Suprapubic skin (tissue), 4 donors: ENCODE data around the gene CACNA2D4. TPM values are rescaled to one million over a fixed set of nuclear protein-coding genes. Genes with fewer than 3 reads are reported as not detected.

Experiments used
- DNase-seq, 2 donors: peaks; one replicate each; pipeline ENCODE4 v3.0.0-alpha.2; 2019; ENCODE audit warnings: low spot score in 2 of 2
- H3K27ac ChIP-seq: fragments of 200-600 bp; sonication (generic); one replicate; pipeline ENCODE4 v1.5.1; 2019
- H3K27me3 ChIP-seq: fragments of 200-600 bp; sonication (generic); one replicate; pipeline ENCODE4 v1.5.1; 2019
- H3K36me3 ChIP-seq: fragments of 200-600 bp; sonication (generic); one replicate; pipeline ENCODE4 v1.5.1; 2019
- H3K4me1 ChIP-seq: fragments of 200-600 bp; sonication (generic); one replicate; pipeline ENCODE4 v1.5.1; 2019
- H3K4me3 ChIP-seq: fragments of 200-600 bp; sonication (generic); one replicate; pipeline ENCODE4 v1.5.1; 2019; ENCODE audit warnings: mild to moderate bottlenecking
- H3K9me3 ChIP-seq: fragments of 200-600 bp; sonication (generic); one replicate; pipeline ENCODE4 v1.5.1; 2019
- CTCF ChIP-seq, 2 donors: fragments of 200-600 bp in 1 of 2; fragments of 450-650 bp in 1 of 2; sonication (generic) in 1 of 2; IDR thresholded peaks; one replicate each; pipeline ENCODE4 v1.5.1; 2016 to 2019; ENCODE audit warnings: antibody characterized with exemption in 2 of 2, mild to moderate bottlenecking in 1 of 2, moderate library complexity in 1 of 2
- EP300 ChIP-seq: sonication (generic); formaldehyde crosslinking; IDR thresholded peaks from one replicate; pipeline ENCODE4 v1.6.1; 2017; ENCODE audit warnings: antibody characterized with exemption
- POLR2A ChIP-seq, 2 donors: fragments of 450-650 bp; IDR thresholded peaks; one replicate each; pipeline ENCODE4 v1.6.1; 2017; ENCODE audit warnings: antibody characterized with exemption in 2 of 2, mild to moderate bottlenecking in 2 of 2, moderate library complexity in 2 of 2
- POLR2AphosphoS5 ChIP-seq, 3 donors: sonication (generic); formaldehyde crosslinking; IDR thresholded peaks; one replicate each; pipeline ENCODE4 v1.6.1; 2017; ENCODE audit warnings: antibody characterized with exemption in 3 of 3
- WGBS: methylation state at CpG from one replicate; pipeline ENCODE4 v1.1.5; 2018; 5-methylcytosine and 5-hydroxymethylcytosine counted together
- total RNA-seq, 4 donors: library from RNA; depleted of rRNA; stranded (reverse); fragments of >200 nt; gene quantifications; one replicate each; pipeline ENCODE4 v1.1.0, GENCODE V29; 2016

Gene CACNA2D4
- total RNA-seq, 4 donors from 2014 or later: 0.56 to 1.5 (median 0.97) TPM

GRCh38 chr12:1830401-1830845, 88.0 kb downstream of the CACNA2D4 start:
- Histone ChIP-seq H3K4me1 (peaks cover 9% of the 10 kb centered on the region), H3K36me3 (no peaks in the 10 kb centered on the region), H3K27me3 (peaks cover 83% of the 10 kb centered on the region), H3K9me3 (no peaks in the 10 kb centered on the region), H3K27ac (no peak overlapping the region), H3K4me3 (no peak overlapping the region)
- TF ChIP-seq POLR2AphosphoS5 (IDR thresholded peaks at IDR 0.05) (no peak), POLR2A (IDR thresholded peaks at IDR 0.05) (no peak)
- no peak for DNase-seq
- 34% methylated on average over 2 of the region's 3 CpGs for WGBS

- Histone ChIP-seq H3K9me3 (no peaks in the 10 kb centered on the region), H3K4me3 (no peak overlapping the region), H3K36me3 (no peaks in the 10 kb centered on the region), H3K4me1 (peaks cover 9% of the 10 kb centered on the region), H3K27me3 (peaks cover 86% of the 10 kb centered on the region), H3K27ac (no peak overlapping the region)
- WGBS: 87% methylated on average over 6 of the region's 11 CpGs
- TF ChIP-seq CTCF (IDR thresholded peaks at IDR 0.05) (no peak), POLR2A (IDR thresholded peaks at IDR 0.05) (no peak), POLR2AphosphoS5 (IDR thresholded peaks at IDR 0.05) (no peak), EP300 (no peak)
- no peak for DNase-seq
These were observed 89.0 kb downstream of the CACNA2D4 start for GRCh38 chr12:1829306-1829900.

GRCh38 chr12:1828856-1829255, 89.6 kb downstream of the CACNA2D4 start:
- TF ChIP-seq POLR2A (IDR thresholded peaks at IDR 0.05): no peak
- no peak for TF ChIP-seq CTCF (IDR thresholded peaks at IDR 0.05)
- TF ChIP-seq EP300: no peak
- no peak for TF ChIP-seq POLR2AphosphoS5 (IDR thresholded peaks at IDR 0.05)
- no peak overlapping the region for H3K4me3 ChIP-seq
- 79% methylated on average over 16 of the region's 16 CpGs for WGBS
- no peaks in the 10 kb centered on the region for H3K9me3 ChIP-seq
- no peak for DNase-seq
- peaks cover 85% of the 10 kb centered on the region for H3K27me3 ChIP-seq
- no peak overlapping the region for H3K27ac ChIP-seq
- H3K4me1 ChIP-seq: peaks cover 9% of the 10 kb centered on the region
- H3K36me3 ChIP-seq: no peaks in the 10 kb centered on the region

GRCh38 chr12:1827826-1828805, 90.3 kb downstream of the CACNA2D4 start:
- no peaks in the 10 kb centered on the region for H3K9me3 ChIP-seq
- no peak overlapping the region for H3K4me3 ChIP-seq
- peaks cover 9% of the 10 kb centered on the region for H3K4me1 ChIP-seq
- H3K27me3 ChIP-seq: peaks cover 86% of the 10 kb centered on the region
- H3K36me3 ChIP-seq: no peaks in the 10 kb centered on the region
- WGBS: 58% methylated on average over 8 of the region's 38 CpGs
- no peak for DNase-seq
- no peak overlapping the region for H3K27ac ChIP-seq
- TF ChIP-seq EP300 (no peak), CTCF (IDR thresholded peaks at IDR 0.05) (no peak), POLR2AphosphoS5 (IDR thresholded peaks at IDR 0.05) (no peak), POLR2A (IDR thresholded peaks at IDR 0.05) (no peak)

- Histone ChIP-seq H3K36me3 (no peaks in the 10 kb centered on the region), H3K27me3 (peaks cover 92% of the 10 kb centered on the region), H3K4me3 (no peak overlapping the region), H3K27ac (no peak overlapping the region), H3K9me3 (no peaks in the 10 kb centered on the region), H3K4me1 (peaks cover 9% of the 10 kb centered on the region)
- WGBS: 60% methylated on average over 19 of the region's 25 CpGs
- DNase-seq: no peak
- TF ChIP-seq EP300 (no peak), CTCF (IDR thresholded peaks at IDR 0.05) (no peak), POLR2AphosphoS5 (IDR thresholded peaks at IDR 0.05) (no peak), POLR2A (IDR thresholded peaks at IDR 0.05) (no peak)
These were observed 91.4 kb downstream of the CACNA2D4 start for GRCh38 chr12:1826867-1827705.
